Thyroid gland (tissue), 4 donors: ENCODE data around the gene NAV2. TPM values are rescaled to one million over a fixed set of nuclear protein-coding genes. Genes with fewer than 3 reads are reported as not detected.

Source experiments
- DNase-seq, 2 donors: peaks; one replicate each; pipeline ENCODE4 v3.0.0-alpha.2; 2019
- H3K27ac ChIP-seq, 3 donors: fragments of 200-600 bp; sonication (generic); 1 replicate in 2 of 3; 2 replicates in 1 of 3; pipeline ENCODE4 v1.5.1; 2016 to 2019; ENCODE audit warnings: mild to moderate bottlenecking in 1 of 3, moderate library complexity in 1 of 3
- H3K27me3 ChIP-seq: fragments of 200-600 bp; sonication (generic); one replicate; pipeline ENCODE4 v1.5.1; 2019
- H3K36me3 ChIP-seq, 2 donors: fragments of 200-600 bp; sonication (generic); one replicate each; pipeline ENCODE4 v1.5.1; 2016 to 2019
- H3K4me1 ChIP-seq, 2 donors: fragments of 200-600 bp; sonication (generic); one replicate each; pipeline ENCODE4 v1.5.1; 2017 to 2019
- H3K4me3 ChIP-seq, 3 donors: fragments of 200-600 bp; sonication (generic); replicated peaks in 1 of 3; 1 replicate in 2 of 3; 2 replicates in 1 of 3; pipeline ENCODE4 v1.5.1; 2016; ENCODE audit warnings: mild to moderate bottlenecking in 1 of 3
- H3K9me3 ChIP-seq: fragments of 200-600 bp; sonication (generic); one replicate; pipeline ENCODE4 v1.5.1; 2017
- CTCF ChIP-seq, 6 experiments: fragments of 200-600 bp in 3 of 6; fragments of 450-650 bp in 3 of 6; sonication (generic) in 3 of 6; IDR thresholded peaks; one replicate each; pipeline ENCODE4 v1.5.1; 2016 to 2019; ENCODE audit warnings: antibody characterized with exemption in 6 of 6, mild to moderate bottlenecking in 2 of 6, inconsistent platforms in 1 of 6, moderate library complexity in 1 of 6
- POLR2A ChIP-seq, 2 donors: fragments of 450-650 bp; IDR thresholded peaks; one replicate each; pipeline ENCODE4 v1.6.1; 2017; ENCODE audit warnings: antibody characterized with exemption in 2 of 2, mild to moderate bottlenecking in 2 of 2, moderate library complexity in 1 of 2
- WGBS, 2 donors: methylation state at CpG; one replicate each; pipeline ENCODE4 v1.1.5; 2017; 5-methylcytosine and 5-hydroxymethylcytosine counted together
- intact Hi-C: fragments of 100-400 bp; cut with DNase I; formaldehyde crosslinking; loops from one replicate; pipeline ENCODE4 v1.15.1; 2023
- total RNA-seq, 4 donors: library from RNA; depleted of rRNA; stranded (reverse); fragments of >200 nt; gene quantifications; one replicate each; pipeline ENCODE4 v1.2.3, GENCODE V29; 2016

The NAV2 gene
- total RNA-seq, 4 donors from 2014 or later, result 34.8 to 88.6 (median 54.5) TPM

GRCh38 chr11:19817265-19817851 lies 104.7 kb downstream of the NAV2 start:
- Histone ChIP-seq H3K36me3 (no peaks in the 10 kb centered on the region), H3K4me3 (no peak overlapping the region), H3K4me1 (peaks cover 21 to 52% of the 10 kb centered on the region in 2 donors), H3K27me3 (no peaks in the 10 kb centered on the region), H3K27ac (no peak overlapping the region), H3K9me3 (no peaks in the 10 kb centered on the region)
- WGBS, 2 donors, result 64 to 69% methylated on average over 6 of the region's 6 CpGs
- TF ChIP-seq POLR2A (IDR thresholded peaks at IDR 0.05) (no peak), CTCF (IDR thresholded peaks at IDR 0.05) (no peak)
- DNase-seq, result peak; percentile 34 to 45
- intact Hi-C loops, result loop anchor here (10.0 kb wide), 1 partner anchor 253 kb away; no protein-coding TSS in a partner anchor

- no peak for TF ChIP-seq CTCF (IDR thresholded peaks at IDR 0.05)
- TF ChIP-seq POLR2A (IDR thresholded peaks at IDR 0.05), result no peak
- Histone ChIP-seq H3K4me3 (no peak overlapping the region), H3K27me3 (no peaks in the 10 kb centered on the region), H3K9me3 (no peaks in the 10 kb centered on the region), H3K27ac (no peak overlapping the region), H3K36me3 (no peaks in the 10 kb centered on the region), H3K4me1 (peaks cover 21 to 52% of the 10 kb centered on the region in 2 donors)
- 57% methylated on average over 3 of the region's 3 CpGs for WGBS, 2 donors
- DNase-seq, result no peak
- intact Hi-C loops, result loop anchor here (10.0 kb wide), 1 partner anchor 253 kb away; no protein-coding TSS in a partner anchor
These were observed 105.2 kb downstream of the NAV2 start for GRCh38 chr11:19817870-19818269.

DNA sequence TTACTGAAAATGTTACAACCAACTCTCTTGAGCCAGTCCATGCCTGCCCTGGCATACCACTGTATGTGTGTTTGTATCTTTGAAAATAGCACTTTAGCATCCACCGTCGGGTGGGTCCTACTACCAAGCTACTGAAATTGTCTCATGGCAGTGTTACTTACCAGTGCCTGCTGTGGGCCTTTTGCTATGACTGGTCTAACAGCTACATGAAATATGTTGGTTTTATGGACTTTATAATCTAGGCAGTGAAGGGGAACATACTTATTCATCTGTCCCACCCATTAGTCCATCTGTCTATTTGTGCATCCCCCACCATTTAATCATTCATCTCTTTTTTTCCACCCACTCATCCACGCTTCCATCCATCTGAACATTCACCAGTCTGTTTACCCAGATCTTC lies 106.0 kb downstream of the NAV2 start:
- TF ChIP-seq POLR2A (IDR thresholded peaks at IDR 0.05), result no peak
- TF ChIP-seq CTCF (IDR thresholded peaks at IDR 0.05), result no peak
- peaks cover 21 to 52% of the 10 kb centered on the region in 2 donors for H3K4me1 ChIP-seq
- H3K36me3 ChIP-seq, result no peaks in the 10 kb centered on the region
- WGBS, 2 donors, result 90 to 95% methylated on average over 3 of the region's 3 CpGs
- no peaks in the 10 kb centered on the region for H3K27me3 ChIP-seq
- H3K4me3 ChIP-seq, result no peak overlapping the region
- intact Hi-C loops, result loop anchor here (10.0 kb wide), 1 partner anchor 254 kb away; no protein-coding TSS in a partner anchor
- H3K27ac ChIP-seq, result no peak overlapping the region
- no peaks in the 10 kb centered on the region for H3K9me3 ChIP-seq
- DNase-seq, result no peak

- peaks cover 21 to 49% of the 10 kb centered on the region in 2 donors for H3K4me1 ChIP-seq
- intact Hi-C loops, result loop anchor here (10.0 kb wide), 1 partner anchor 254 kb away; no protein-coding TSS in a partner anchor
- H3K9me3 ChIP-seq, result no peaks in the 10 kb centered on the region
- H3K36me3 ChIP-seq, result no peaks in the 10 kb centered on the region
- H3K27me3 ChIP-seq, result no peaks in the 10 kb centered on the region
- 65 to 71% methylated on average over 2 of the region's 2 CpGs for WGBS, 2 donors
- TF ChIP-seq POLR2A (IDR thresholded peaks at IDR 0.05), result no peak
- TF ChIP-seq CTCF (IDR thresholded peaks at IDR 0.05), result no peak
- H3K4me3 ChIP-seq, result no peak overlapping the region
- peak in 1 of 2 donors; percentile 19 for DNase-seq
- H3K27ac ChIP-seq, result no peak overlapping the region
These were observed 106.5 kb downstream of the NAV2 start for GRCh38 chr11:19819148-19819547.

DNA sequence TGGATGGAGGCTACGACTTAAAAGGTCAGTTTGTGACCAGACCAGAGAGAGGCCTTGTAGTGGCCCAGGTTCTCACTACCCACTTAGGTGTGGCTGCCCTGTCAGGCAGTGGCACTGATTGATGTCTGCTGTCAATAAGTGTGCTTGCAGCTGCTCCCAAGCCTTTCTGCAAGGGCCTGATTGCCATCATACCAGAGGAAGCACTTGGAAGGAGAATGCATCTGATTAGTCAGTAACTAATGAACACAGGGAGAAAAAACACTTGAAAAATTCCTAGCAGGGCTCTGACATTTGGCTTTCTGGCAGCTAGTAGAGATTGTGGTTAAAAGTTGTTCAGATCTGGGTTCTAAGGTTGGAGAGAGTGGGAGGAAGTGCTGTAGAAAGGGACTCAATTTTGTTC lies 107.5 kb downstream of the NAV2 start:
- Histone ChIP-seq H3K27me3 (no peaks in the 10 kb centered on the region), H3K9me3 (no peaks in the 10 kb centered on the region), H3K27ac (peak overlapping the region in 1 of 3 donors; percentile 19), H3K4me1 (peaks cover 21 to 46% of the 10 kb centered on the region in 2 donors), H3K36me3 (no peaks in the 10 kb centered on the region), H3K4me3 (no peak overlapping the region)
- peak in 1 of 2 donors; percentile 9 for DNase-seq
- no peak for TF ChIP-seq CTCF (IDR thresholded peaks at IDR 0.05)
- no peak for TF ChIP-seq POLR2A (IDR thresholded peaks at IDR 0.05)
- intact Hi-C loops, result no loop called here
- WGBS, 2 donors, result 88% methylated on average over 1 of the region's 1 CpG
